ENCODE measurements around the gene ATP5F1A.
A peak's percentile ranks its signal among the peaks of the same experiment; 100 is the strongest.
"Not testable (repeated sequence)": the region's sequence is repeated elsewhere in the genome, so short reads cannot be mapped to it uniquely, and the experiment has no call there.

Gene ATP5F1A

DNA sequence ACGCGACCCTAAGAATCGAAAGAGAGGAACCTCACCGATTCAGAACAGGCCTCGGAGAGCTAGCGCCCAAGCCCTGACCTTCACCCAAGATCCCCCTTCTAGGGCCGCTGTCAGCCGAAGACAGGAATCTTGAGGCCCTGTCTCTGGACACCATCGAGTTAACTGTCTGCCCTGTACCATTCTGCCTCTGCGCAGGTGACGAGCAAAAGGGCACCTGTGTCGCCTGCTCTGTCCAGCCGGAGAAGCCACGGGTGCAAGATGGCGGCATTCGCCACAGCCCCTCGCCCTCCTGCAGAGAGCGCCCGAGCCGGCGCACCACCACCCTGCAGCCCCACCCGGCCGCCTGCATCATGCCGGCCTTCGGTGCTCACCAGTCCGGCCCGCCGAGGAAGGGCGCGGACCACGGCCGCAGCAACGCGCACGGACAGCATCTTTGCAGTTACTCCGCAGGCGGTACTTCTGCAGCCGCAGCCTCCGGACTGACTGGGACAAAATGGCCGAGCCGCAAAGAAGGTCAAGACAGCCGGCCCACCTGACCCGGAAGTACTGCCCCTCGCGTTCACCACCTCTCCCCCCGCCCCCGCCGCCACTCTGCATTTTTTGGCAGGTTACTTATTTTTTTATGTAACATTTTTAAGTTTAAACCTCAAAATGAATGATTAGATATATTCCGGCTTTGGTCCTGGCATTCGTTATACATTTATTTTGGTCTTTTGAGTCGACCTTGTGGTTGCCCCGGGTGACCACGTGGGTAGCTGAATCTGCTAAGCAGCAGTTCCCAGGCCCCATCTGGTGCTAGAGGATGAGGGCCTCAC is at the start of gene ATP5F1A:
ATP5F1A (minus strand) TSS at position 496 of the 815 bp plus-strand sequence; CDS start at position 431, 65 bp downstream.
- DNase-seq (ENCODE audit: low read depth) = peak; percentile 37
- TF ChIP-seq, protein P1, sequence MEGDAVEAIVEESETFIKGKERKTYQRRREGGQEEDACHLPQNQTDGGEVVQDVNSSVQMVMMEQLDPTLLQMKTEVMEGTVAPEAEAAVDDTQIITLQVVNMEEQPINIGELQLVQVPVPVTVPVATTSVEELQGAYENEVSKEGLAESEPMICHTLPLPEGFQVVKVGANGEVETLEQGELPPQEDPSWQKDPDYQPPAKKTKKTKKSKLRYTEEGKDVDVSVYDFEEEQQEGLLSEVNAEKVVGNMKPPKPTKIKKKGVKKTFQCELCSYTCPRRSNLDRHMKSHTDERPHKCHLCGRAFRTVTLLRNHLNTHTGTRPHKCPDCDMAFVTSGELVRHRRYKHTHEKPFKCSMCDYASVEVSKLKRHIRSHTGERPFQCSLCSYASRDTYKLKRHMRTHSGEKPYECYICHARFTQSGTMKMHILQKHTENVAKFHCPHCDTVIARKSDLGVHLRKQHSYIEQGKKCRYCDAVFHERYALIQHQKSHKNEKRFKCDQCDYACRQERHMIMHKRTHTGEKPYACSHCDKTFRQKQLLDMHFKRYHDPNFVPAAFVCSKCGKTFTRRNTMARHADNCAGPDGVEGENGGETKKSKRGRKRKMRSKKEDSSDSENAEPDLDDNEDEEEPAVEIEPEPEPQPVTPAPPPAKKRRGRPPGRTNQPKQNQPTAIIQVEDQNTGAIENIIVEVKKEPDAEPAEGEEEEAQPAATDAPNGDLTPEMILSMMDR (conservative IDR thresholded peaks at IDR 0.05; ENCODE audit: low read depth, low read length) = no peak
- peak within 1 kb of the TSS; percentile 72 for H3K4me3 ChIP-seq (ENCODE audit: low read length)

DNA sequence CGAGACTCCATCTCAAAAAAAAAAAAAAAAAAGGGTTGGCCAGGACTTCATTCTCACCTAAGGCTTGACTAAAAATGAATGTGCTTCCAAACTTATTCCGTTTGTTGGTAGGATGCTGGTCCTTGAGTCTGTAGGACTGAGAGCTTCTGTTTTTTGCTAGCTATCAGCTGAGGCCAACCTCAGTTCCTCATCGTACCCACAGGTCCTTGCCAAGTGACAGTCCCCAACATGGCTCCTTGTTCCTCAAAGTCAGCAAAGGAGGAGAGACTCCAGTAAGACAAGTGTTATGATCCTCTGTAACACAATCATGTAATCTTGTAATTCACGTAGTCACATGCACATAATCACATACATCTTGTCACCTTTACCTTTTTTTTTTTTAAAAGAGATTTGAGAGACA is 43.1 kb upstream of the ATP5F1A start:
- TF ChIP-seq, protein P1 (conservative IDR thresholded peaks at IDR 0.05; ENCODE audit: low read depth, low read length) = no peak
- DNase-seq (ENCODE audit: low read depth) = no peak
- H3K4me3 ChIP-seq (ENCODE audit: low read length) = no peak overlapping the region

DNA sequence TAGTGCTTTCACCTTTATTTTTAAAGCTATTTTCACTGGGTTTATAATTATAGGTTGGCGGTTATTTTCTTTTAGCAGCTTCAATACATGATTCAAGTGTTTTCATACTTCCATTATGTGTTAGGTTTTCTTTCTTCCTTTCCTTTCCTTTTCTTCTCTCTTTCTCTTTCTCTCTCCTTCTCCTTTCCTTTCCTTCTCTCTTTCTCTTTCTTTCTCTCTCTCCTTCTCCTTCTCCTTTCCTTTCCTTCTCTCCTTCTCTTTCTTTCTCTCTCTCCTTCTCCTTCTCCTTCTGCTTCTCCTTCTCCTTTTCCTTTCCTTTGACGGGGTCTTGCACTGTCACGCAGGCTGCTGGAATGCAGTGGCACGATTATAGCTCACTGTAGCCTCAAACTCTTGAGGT is 42.1 kb upstream of the ATP5F1A start:
- no peak overlapping the region for H3K4me3 ChIP-seq (ENCODE audit: low read length)
- DNase-seq (ENCODE audit: low read depth) = no peak
- TF ChIP-seq, protein P1 (conservative IDR thresholded peaks at IDR 0.05; ENCODE audit: low read depth, low read length) = no peak

DNA sequence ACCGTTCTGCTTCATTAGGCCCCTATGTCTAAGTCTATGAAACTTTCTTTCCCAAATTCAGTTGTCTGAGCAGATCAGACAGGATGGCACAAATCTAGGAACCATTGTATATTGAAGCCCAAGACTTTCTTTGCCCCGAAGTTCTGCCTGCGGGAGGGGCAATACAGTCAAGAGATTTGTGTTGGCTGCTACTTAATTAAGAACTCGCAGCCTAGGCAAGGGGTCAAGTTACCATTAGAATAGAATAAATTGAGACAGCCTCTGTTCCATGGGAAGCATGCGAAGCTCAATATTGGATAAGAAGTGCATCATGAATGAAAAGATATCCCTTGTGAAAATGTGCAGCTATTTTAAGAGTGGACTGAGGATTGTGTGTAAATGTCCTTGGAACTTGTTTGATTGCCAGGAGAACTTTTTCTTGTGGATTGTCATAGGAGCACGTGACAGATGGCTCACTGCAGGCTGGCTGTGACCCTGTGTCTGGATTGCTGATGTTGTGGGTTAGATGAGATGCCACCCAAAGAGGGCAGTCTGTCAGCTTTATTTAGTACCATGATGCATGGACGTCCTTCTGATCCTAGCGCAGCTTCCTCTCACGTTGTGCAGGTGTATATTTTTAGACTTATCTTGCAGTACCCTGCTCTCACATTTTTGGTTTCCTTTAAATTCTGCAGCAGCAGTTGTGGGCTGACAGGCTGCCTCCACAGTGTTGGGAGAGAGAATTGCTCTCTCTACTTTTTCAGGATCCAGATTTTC is 37.0 kb upstream of the ATP5F1A start:
- DNase-seq (ENCODE audit: low read depth) = no peak
- TF ChIP-seq, protein P1 (conservative IDR thresholded peaks at IDR 0.05; ENCODE audit: low read depth, low read length) = no peak
- H3K4me3 ChIP-seq (ENCODE audit: low read length) = no peak overlapping the region

DNA sequence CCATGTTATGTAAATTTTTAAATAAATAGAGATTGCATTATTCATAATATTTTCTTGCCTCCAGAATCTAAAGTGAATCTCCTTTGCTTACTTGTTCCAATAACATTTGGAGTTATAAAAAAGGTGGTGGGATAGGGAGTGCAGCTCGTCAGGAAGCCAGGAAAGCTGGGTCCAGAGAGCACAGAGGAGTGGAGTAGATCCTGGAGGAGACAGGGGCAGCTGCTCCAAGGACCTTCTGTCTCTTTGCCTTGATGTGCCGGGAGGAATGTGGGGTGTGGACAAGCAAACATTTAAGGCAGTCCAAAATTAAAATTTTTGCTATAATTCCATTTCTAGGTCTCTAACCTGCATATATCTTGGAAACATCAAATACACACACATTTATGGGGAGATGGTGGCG is 35.4 kb upstream of the ATP5F1A start:
- no peak for DNase-seq (ENCODE audit: low read depth)
- TF ChIP-seq, protein P1 (conservative IDR thresholded peaks at IDR 0.05; ENCODE audit: low read depth, low read length) = no peak
- no peak overlapping the region for H3K4me3 ChIP-seq (ENCODE audit: low read length)

DNA sequence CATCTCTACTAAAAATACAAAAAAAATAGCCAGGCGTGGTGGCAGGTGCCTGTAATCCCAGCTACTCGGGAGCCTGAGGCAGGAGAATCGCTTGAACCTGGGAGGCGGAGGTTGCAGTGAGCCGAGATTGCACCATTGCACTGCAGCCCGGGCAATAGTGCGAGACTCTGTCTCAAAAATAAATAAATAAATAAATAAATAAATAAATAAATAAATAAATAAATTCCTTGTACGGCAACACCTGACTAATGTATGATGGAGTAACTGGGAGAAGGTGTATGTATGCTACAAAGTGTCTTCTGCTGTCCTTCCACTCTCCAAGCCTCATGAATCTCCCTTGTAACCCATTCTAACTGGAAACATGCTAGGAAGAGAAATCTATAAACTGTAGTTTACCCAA is 32.5 kb upstream of the ATP5F1A start:
- not testable (repeated sequence) for H3K4me3 ChIP-seq (ENCODE audit: low read length); DNase-seq (ENCODE audit: low read depth)

DNA sequence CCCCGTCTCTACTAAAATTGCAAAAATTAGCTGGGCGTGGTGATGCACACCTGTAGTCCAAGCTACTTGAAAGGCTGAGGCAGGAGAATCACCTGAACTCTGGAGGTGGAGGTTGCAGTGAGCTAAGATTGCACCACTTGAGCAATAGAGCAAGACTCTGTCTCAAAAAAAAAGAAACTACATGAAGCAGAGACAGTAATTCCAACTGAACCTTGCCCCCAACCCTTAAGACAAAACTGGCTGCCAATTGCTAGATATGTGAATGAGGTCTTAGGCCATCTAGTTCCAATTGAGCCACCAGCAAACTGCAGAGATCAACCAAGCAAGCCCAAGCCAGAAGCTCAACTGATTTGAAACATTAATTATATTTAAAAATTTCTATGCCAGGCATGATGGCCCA is 32.0 kb upstream of the ATP5F1A start:
- TF ChIP-seq, protein P1 (conservative IDR thresholded peaks at IDR 0.05; ENCODE audit: low read depth, low read length) = no peak
- no peak overlapping the region for H3K4me3 ChIP-seq (ENCODE audit: low read length)
- no peak for DNase-seq (ENCODE audit: low read depth)

DNA sequence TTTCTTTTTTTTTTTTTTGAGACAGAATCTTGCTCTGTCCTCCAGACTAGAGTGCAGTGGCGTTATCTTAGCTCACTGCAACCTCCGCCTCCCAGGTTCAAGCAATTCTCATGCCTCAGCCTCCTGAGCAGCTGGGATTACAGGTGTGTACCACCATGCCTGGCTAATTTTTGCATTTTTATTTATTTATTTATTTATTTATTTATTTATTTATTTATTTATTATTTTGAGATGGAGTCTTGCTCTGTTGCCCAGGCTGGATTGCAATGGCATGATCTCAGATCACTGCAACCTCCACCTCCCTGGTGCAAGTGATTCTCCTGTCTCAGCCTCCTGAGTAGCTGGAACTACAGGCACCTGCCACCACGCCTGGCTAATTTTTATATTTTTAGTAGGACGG is 28.5 kb upstream of the ATP5F1A start:
- H3K4me3 ChIP-seq (ENCODE audit: low read length); DNase-seq (ENCODE audit: low read depth): not testable (repeated sequence)
